NOMO-1 treated with dmso at 0.1 percent for 144 hours (cell line): ENCODE measurements around the gene TMCO4.

ENCODE experiments used
- DNase-seq: peaks from one replicate; lab custom pipeline; 2025; ENCODE audit not compliant: unreplicated experiment; lab: John Stamatoyannopoulos, UW

Gene TMCO4

DNA sequence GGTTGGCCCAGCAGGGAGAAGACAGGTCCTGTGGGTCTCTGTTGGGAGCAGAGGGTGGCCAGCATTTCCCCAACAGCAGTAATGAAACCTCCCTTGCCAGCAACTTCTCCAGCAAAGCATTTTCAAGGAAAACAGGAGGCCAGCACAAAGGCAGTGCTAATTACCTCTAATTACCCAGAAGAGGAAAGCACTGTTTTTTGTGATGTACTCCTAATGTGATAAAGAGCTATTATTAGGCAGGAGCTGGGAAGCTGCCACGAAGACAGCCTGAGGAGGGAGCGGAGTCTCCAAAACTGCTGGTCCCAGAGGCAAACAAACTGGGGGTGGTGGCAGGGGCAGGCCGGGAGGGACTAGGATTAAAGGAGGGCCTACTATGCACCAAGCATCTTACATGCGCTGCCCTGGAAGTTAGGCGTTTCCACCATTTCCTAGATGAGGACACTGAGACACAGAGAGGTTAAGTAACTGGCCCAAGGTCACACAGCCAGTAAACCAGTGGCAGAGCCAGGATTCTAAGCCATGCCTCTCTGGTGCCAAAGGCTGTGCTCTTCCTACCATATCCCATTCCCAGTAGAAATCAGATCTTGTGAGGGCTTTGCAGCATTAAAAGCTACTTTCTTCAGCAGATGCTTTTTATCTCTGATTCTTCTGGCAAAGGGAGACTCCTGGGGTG, 110.5 kb downstream of the TMCO4 start:
- DNase-seq: no peak

DNA sequence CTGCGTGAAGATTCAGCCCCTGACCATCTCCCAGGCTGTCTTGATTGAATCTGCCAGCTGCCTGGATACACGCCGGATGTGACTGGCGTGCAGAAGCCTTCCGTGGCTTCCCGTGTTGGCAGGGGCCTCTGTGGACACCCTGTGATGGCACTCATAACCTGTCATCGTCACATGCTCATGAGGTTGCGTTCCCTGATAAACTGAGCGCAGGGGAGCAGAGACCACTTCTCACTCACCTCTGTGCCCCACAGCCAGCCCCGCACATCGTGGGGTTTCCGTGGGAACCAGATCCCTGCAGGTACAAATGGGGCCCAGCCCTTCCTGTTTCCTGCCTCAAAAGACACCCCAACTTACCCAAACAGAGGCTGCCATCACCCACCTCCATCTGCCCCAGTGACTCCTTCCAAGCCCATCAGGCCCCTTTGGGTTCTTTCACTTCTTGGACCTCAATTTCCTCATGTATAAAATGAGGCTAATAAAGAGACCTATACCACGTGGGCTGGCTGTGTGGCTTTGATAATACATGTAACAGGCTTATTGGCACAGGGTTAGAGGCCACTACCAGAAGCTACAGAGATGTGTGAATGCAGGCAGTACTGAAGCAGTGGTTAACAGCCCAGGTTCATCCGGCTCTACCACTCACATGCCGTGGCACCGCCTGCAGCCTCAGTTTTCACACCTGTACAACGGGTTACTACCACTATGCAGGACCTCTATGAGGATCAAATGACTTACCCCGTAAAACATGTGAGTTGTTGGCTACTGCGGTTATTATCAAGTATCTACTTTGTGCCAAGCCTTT, 111.5 kb downstream of the TMCO4 start:
- DNase-seq: no peak

DNA sequence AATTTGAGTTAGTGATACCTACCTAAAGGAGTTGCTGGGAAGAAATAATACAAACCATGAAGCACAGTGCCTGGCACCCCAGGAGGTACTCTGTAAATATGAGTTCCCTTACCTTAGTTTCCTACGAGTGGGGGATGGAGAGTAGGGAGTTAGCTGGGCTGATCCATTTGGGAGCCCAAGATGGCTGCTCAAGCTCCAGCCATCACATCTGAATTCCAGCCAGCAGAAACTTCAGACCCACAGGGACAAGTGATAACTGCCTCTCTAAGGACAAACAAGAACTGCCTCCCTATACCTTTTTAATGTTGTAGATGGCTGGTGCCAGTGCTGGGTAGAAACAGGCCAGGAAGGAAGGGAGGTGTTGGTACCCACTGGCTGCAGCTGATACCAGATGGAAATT, 112.3 kb downstream of the TMCO4 start:
- no peak for DNase-seq

DNA sequence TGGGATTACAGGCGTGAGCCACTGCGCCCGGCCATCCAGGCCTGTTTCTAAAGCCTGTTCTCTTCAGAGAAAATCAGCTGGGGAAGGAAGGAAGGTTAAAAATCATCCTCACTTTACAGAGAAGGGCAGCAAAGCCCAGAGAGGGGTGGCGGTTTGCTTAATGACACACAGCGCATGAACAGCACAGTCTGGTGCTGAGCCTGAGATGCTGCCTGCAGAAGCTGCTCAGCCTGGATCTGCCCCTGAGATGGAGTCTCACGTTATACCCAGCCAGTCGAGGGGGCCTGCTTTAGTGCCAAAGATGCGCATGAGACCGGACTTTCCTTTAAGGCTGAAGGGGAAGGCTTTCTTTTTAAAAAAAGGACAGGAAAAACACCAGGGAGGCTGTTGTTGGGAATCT, 113.7 kb downstream of the TMCO4 start:
- DNase-seq: no peak

DNA sequence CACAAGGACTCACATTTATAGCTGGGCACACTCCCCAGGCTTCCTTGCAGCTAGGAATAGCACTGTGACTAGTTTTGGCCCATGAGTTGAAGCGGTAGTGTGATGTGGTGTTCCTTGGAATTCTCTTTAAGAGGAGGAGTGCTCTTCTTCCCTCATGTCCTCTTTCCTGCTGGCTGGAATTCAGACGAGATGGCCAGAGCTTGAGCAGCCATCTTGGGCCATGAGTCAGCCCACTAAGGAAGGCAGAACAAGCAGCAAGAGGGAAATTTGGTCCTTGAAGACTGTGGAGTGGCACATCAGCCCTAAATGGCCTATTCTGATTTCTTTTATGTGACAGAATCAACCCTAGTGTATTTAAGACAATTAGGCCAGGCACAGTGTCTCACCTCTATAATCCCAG, 115.0 kb downstream of the TMCO4 start:
- DNase-seq: no peak

DNA sequence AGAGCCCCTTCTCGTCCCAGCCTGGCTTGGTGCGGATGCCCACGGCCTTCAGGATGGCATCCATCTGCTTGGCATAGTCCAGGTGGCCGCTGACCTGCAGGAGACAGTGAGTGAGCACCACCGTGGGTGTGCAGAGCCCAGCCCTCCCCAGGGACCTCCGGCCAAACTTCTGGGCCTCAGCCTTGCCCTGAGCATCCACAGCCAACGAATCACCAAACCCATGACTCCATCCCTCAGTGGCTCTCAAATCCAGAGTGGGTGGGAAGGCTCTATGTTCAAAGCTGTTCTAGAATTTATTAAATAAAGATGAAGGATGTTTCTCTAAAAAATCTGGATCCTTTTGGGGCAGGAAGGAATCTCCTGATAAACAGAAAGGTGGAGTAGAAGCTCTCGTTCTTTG, 116.4 kb downstream of the TMCO4 start:
- DNase-seq: no peak

DNA sequence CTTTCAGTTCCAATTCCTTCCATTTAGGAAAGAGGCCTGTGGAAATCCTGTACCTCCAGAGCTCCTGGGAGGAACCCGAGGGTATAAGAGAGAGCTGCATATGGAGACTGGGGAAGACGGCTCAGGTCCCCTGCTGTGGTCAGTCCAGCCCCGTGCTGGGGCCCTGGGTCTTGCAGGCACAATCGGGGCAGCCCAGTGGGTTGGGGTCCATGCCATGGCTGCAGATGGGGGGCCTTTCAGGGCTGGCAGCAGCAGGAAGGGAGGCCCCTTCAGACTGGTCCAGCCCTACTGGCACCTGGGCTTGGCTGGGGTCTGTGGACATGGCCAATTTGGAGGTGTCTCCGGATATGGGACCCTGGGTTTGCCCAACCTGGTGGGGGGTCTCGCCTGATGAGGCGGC, 116.8 kb downstream of the TMCO4 start:
- DNase-seq: no peak

DNA sequence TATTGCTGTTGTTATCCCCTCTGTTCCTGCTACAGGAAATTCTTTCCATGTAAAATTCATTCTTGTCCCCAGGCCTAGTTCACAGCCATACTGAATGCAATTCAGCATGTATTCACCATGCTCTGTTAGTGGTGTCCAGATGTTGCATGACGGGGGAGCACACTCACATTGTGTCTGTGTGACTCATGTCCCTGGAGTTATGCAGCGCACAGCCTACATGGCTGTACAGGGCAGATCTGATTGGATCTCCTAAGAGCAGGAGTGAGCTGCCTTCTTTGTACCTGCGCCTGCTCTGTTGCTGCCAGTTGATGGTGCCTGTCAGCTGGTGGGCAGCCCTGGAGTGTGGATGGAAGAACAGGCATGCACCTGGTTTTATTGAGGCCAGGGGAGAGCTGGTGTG, 117.5 kb downstream of the TMCO4 start:
- no peak for DNase-seq

DNA sequence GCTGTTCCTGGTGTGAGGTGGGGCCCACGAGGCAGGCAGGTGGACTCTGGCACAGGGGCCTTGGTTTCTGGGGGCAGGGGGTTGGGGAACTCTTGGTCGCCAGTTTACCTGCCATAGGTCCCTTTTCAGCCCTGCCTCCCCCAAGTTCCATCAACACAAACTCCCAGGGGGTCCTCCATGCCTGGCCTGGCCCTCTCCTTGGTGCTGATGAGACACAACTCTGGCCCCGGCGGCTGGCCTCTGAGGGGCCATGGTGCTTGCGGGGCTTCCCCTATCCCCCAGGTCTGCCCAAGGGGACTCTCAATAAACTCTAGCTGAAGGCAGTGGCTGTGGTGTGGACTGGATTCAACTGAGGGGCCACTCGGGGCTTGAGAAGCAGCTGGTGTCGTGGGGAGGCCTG, 119.1 kb downstream of the TMCO4 start:
- DNase-seq: no peak

DNA sequence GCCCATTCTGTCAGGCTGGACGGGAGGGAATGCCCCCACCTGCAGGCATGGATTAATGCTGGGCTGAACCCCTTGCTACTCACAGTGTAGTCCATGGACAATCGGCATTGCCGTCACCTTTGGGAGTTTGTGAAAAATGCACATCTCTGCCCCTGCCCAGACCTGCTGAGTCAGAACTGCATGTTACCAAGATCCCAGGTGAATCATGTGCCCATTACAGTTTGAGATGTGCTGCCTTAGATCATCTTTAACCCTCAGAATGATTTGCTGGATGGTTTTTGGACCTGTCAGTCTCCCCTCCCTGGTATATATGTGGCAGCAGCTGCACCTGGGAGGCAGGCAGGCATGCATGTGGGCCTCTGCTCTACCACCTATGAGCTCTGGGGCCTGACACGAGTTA, 120.0 kb downstream of the TMCO4 start:
- no peak for DNase-seq

DNA sequence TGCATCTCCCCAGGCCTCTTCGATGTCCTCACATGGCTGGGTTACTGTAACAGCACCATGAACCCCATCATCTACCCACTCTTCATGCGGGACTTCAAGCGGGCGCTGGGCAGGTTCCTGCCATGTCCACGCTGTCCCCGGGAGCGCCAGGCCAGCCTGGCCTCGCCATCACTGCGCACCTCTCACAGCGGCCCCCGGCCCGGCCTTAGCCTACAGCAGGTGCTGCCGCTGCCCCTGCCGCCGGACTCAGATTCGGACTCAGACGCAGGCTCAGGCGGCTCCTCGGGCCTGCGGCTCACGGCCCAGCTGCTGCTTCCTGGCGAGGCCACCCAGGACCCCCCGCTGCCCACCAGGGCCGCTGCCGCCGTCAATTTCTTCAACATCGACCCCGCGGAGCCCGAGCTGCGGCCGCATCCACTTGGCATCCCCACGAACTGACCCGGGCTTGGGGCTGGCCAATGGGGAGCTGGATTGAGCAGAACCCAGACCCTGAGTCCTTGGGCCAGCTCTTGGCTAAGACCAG, 120.7 kb downstream of the TMCO4 start:
- no peak for DNase-seq

DNA sequence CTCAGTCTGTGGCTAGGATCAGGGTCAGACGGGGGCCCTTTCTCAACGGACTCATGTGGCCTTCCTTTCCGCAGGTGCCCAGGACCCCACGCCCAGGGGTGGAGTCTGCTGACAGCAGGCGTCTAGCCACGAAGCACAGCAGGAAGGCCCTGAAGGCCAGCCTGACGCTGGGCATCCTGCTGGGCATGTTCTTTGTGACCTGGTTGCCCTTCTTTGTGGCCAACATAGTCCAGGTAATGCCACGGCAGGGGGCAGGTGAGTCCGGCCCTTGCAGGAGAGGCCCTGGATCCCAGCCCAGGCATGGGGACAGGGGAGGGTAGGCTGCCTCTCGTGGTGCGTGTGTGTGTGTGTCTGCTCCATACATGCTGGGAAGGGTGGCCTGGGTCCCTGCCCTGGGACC, 121.2 kb downstream of the TMCO4 start:
- no peak for DNase-seq

DNA sequence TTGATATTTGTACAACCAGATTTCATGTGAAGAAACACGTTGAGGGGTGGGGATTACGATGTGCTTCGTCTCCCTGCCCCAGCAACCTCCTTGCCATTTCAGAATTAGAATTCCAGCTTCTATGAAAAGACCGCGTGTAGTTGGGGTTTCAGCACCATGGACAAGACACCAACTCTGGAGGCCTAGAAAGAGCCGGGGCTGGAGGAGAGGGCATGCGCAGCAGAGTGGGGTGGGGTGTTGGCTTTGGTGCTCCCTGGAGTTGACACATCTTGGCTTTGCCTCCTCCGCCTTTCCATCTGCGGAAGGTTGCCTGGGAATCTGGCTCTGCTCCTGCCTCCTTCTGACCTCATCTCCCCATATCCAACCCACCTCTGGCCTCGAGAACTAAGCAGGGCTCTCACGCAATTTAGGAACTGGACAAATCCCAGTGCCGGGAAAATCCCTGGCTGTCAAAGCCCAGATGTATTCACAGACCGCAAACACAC, 123.2 kb downstream of the TMCO4 start:
- DNase-seq: peak; percentile 19

DNA sequence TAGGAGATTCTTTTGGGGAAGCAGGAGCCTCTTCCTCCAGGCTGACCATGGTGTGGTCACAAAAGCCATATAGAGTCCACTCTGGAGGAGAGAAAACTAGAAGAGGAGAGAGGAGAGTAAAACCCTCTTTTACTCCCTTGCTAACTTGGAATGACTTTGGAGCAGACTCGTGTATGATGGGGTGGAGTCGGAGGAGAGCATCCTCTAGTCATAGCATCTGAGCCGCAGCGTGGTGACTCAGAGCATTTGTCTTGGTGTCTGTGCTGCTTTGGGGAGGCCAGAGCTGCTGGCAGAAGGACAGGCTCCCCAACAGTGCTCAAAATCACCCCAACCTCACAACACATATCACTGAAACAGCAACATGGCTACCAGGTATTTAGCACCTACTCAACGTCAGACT, 123.9 kb downstream of the TMCO4 start:
- no peak for DNase-seq

DNA sequence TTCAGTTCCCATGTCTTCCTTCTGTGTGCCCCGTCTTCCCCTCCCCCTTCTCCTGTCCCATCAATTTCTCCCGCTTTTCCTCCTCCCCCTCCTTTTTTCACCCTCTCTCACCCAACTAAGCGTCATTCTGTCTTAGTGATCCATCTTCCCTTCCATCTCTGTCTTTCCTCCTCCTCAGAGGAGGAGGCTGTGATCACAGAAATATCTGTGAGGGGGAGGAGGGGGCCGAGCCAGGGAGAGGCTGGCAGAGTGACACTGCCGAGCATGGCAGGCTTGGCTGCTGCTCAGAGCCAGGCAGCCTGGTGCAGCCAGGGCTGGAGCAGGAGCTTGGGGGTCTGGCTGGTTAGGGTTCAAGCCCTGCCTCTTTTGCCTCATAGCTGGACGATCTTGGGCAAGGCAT, 127.5 kb downstream of the TMCO4 start:
- no peak for DNase-seq

DNA sequence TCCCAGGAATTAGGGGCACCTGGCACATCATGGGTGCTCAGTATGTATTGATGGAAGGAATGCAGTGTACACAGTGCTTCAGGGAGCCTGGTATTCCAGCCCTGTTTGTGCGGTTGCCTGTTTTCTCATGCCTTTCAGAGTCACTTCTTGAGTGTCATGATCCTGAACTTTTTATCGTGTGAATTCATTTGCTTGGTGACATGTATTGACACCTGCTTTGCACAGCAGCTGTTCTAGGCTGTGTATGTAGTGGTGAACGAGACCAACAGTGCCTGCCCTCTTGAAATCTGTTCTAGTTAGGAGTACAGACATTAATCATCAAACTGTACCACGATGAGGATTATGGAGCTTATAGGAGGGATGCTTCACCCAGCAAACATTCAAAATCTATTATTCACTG, 128.9 kb downstream of the TMCO4 start:
- DNase-seq: no peak

DNA sequence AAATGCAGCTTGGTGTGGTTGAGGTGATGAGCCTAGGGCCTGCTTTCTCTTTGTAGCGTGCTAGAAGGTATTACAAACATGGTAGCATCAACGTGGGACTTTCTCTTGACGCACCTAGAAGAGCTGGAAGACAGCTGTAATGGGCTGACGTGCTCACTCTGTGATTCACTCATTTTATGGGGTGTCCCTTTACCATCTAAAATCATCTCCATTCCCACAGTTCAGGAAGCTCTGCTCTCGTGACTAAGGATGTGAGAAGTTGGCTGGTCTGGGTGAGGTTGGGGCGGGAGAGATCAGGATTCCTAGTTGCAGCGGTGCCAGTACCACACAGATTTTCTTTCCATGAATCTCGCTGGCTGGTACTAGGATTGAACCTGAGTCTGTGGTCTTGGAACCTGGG, 130.8 kb downstream of the TMCO4 start:
- no peak for DNase-seq

DNA sequence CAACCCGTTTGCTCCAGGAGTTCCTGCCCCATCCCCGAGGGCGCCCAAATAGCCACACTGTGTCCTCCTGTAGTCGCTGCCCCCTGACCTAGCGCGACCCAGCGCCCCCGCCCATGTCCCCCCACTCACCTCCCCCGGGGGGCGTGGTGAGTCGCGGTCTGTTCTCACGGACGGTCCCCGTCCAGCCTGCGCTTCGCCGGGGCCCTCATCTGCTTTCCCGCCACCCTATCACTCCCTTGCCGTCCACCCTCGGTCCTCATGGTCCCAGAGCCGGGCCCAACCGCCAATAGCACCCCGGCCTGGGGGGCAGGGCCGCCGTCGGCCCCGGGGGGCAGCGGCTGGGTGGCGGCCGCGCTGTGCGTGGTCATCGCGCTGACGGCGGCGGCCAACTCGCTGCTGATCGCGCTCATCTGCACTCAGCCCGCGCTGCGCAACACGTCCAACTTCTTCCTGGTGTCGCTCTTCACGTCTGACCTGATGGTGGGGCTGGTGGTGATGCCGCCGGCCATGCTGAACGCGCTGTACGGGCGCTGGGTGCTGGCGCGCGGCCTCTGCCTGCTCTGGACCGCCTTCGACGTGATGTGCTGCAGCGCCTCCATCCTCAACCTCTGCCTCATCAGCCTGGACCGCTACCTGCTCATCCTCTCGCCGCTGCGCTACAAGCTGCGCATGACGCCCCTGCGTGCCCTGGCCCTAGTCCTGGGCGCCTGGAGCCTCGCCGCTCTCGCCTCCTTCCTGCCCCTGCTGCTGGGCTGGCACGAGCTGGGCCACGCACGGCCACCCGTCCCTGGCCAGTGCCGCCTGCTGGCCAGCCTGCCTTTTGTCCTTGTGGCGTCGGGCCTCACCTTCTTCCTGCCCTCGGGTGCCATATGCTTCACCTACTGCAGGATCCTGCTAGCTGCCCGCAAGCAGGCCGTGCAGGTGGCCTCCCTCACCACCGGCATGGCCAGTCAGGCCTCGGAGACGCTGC, 133.9 kb downstream of the TMCO4 start:
- no peak for DNase-seq

DNA sequence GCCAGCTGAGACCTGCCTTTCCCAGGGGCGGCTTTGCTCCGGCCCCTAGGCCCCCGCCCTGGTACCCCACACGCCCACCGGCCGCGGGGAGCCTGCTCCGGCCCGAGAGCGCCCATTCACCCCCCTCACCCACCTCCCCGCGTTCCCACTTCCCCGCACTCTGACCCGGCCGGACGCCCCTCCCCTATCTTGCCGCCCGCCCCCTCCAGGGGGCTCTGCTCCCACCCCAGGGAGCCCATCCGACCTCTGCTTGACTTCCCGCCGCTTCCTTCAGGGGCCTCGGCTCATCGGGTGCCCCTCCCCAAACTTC, 134.6 kb downstream of the TMCO4 start:
- DNase-seq: no peak

DNA sequence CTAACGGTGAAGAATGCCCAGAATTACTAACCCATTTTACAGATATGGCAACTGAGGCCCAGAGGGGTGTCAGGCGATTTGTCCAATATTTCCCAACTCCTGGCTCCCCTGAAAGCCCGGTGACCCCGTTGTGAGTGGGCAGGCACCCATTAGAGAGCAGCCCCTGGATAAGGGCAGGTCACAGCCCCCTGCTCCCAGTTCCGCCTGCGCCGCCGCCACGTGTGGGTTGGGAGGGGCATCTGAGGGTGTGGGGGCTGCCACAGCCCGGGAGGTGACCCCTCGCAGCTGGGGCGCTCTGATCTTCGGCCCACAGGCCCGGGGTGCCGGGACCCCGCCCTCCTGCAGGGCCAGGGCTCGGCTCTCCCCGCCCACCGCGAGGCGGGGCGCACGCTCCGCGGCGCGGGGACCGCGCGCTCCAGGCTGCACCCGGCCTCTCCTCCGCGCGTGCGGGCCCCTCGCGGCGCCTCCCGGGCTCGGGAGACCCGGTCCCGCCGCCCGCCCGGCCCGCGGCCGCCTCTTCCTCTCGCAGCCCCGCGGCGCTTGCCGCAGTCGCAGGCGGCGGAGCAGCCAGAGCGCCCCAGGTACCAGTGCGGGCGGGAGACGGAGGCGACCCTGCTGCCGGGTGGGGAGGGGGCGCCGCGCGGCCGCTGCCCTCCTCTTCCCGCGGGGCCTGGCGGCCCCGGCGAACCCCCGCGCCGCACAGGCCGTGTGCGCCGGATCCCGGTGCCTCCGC, 135.1 kb downstream of the TMCO4 start, which contains the start of gene HTR6:
HTR6 (plus strand) TSS at position 423 of the 733 bp plus-strand sequence. CDS start 879 bp downstream, outside the sequence.
- DNase-seq: no peak

DNA sequence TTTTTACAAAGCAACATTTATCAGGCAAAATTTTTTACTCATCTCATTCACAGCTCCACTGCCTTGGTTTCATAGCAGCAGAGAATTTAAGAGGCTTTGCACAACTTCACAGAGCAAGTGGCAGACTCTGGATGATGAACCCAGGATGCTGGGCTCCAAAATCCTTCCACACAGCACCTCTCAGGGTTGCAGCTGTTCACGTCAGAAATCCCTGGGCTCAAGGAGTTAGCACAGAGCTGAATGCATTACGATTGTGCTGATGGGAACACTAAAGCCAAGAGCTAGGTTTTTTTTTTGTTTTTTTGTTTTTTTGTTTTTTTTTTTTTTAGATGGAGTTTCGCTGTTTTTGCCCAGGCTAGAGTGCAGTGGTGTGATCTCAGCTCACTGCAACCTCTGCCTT, 137.4 kb downstream of the TMCO4 start:
- DNase-seq: no peak
